GM12878 (cell line): ENCODE measurements around the gene FNTB.

ENCODE experiments used
- CREB1 ChIP-seq: IDR thresholded peaks from 2 replicates; pipeline ENCODE4 v1.6.1; 2012; ENCODE audit warnings: low read depth, mild to moderate bottlenecking, inconsistent platforms
- EGR1 ChIP-seq, 2 experiments: IDR thresholded peaks; 1 replicate in 1 of 2; 2 replicates in 1 of 2; pipeline ENCODE4 v1.6.1; 2011 to 2012; ENCODE audit warnings: low read depth in 2 of 2, low read length in 2 of 2, borderline replicate concordance in 1 of 2, mild to moderate bottlenecking in 1 of 2, moderate library complexity in 1 of 2
- EP300 ChIP-seq, 2 experiments: fragments of 150-350 bp in 1 of 2; IDR thresholded peaks; 2 replicates each; pipeline ENCODE4 v1.6.1; 2011 to 2012; ENCODE audit warnings: low read depth in 2 of 2, low read length in 2 of 2, borderline replicate concordance in 1 of 2, improper control_type of control experiment in 1 of 2, inconsistent platforms in 1 of 2; ENCODE audit not compliant: control insufficient read depth in 1 of 2
- FOXM1 ChIP-seq: IDR thresholded peaks from 2 replicates; pipeline ENCODE4 v1.6.1; 2012; ENCODE audit warnings: low read depth, mild to moderate bottlenecking, inconsistent platforms, low read length, moderate library complexity
- KAT2A ChIP-seq: conservative IDR thresholded peaks from 2 replicates; pipeline ENCODE4 v1.6.1; 2011; ENCODE audit warnings: low read depth, low read length; ENCODE audit not compliant: control insufficient read depth
- MEF2B ChIP-seq: fragments of 450-650 bp; IDR thresholded peaks from 2 replicates; pipeline ENCODE4 v1.6.1; 2018; ENCODE audit warnings: mild to moderate bottlenecking, moderate library complexity; ENCODE audit not compliant: partially characterized antibody, poor library complexity, severe bottlenecking
- MYC ChIP-seq: IDR thresholded peaks from 2 replicates; pipeline ENCODE4 v1.6.1; 2011; ENCODE audit warnings: mild to moderate bottlenecking, low read length, moderate library complexity, inconsistent platforms; ENCODE audit not compliant: insufficient read depth, insufficient replicate concordance, insufficient read length, severe bottlenecking
- PAX8 ChIP-seq: fragments of 450-650 bp; IDR thresholded peaks from 2 replicates; pipeline ENCODE4 v1.6.1; 2017; ENCODE audit warnings: mild to moderate bottlenecking, moderate library complexity
- POLR2A ChIP-seq: IDR thresholded peaks from 2 replicates; pipeline ENCODE4 v1.6.1; 2011; ENCODE audit warnings: low read depth, mild to moderate bottlenecking, low read length
- SP1 ChIP-seq: IDR thresholded peaks from one replicate; pipeline ENCODE4 v1.6.1; 2011; ENCODE audit warnings: low read depth, low read length
- TAF1 ChIP-seq: IDR thresholded peaks from 2 replicates; pipeline ENCODE4 v1.6.1; 2011; ENCODE audit warnings: mild to moderate bottlenecking, low read depth, low read length, borderline replicate concordance
- TARDBP ChIP-seq: IDR thresholded peaks from 2 replicates; pipeline ENCODE4 v1.6.1; 2016; ENCODE audit warnings: borderline replicate concordance
- TF ChIP-seq, protein P1 (sequence below), 3 experiments: IDR thresholded peaks in 2 of 3; conservative IDR thresholded peaks in 1 of 3; 2 replicates each; pipeline ENCODE4 v1.5.1; 2011; ENCODE audit warnings: low read depth in 3 of 3, low read length in 3 of 3, mild to moderate bottlenecking in 3 of 3, control low read depth in 2 of 3, moderate library complexity in 2 of 3, inconsistent platforms in 1 of 3, mixed read lengths in 1 of 3; ENCODE audit not compliant: control insufficient read depth in 2 of 3, insufficient read depth in 1 of 3; ENCODE audit errors: extremely low read depth in 1 of 3

DNA sequence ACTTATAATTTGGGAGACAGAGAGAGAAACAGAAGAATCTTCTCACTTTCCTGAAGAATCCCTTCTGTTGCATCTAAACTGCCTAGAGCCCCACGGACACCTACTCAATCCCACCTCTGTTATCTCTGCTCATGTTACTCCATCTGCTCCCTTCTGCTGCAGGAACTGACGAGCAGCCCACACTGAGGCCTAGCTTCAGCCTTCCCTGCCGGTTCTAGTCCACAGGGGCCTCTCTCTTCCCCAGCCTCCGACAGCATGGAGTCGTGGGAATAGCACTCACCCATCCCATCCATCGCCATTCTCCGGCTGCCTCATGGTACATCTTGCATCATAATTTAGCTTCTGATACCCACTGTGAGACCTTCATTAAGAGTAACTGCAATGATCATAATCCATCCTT lies 18.5 kb upstream of the FNTB start:
- no peak for TF ChIP-seq EGR1 (IDR thresholded peaks at IDR 0.05; ENCODE audit: borderline replicate concordance in 1 of 2, low read depth in 2 of 2, low read length in 2 of 2)
- TF ChIP-seq KAT2A = no peak
- TF ChIP-seq, protein P1, sequence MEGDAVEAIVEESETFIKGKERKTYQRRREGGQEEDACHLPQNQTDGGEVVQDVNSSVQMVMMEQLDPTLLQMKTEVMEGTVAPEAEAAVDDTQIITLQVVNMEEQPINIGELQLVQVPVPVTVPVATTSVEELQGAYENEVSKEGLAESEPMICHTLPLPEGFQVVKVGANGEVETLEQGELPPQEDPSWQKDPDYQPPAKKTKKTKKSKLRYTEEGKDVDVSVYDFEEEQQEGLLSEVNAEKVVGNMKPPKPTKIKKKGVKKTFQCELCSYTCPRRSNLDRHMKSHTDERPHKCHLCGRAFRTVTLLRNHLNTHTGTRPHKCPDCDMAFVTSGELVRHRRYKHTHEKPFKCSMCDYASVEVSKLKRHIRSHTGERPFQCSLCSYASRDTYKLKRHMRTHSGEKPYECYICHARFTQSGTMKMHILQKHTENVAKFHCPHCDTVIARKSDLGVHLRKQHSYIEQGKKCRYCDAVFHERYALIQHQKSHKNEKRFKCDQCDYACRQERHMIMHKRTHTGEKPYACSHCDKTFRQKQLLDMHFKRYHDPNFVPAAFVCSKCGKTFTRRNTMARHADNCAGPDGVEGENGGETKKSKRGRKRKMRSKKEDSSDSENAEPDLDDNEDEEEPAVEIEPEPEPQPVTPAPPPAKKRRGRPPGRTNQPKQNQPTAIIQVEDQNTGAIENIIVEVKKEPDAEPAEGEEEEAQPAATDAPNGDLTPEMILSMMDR (IDR thresholded peaks at IDR 0.05 in 2 of 3, conservative IDR thresholded peaks at IDR 0.05 in 1 of 3; ENCODE audit: control insufficient read depth in 2 of 3, extremely low read depth in 1 of 3, insufficient read depth in 1 of 3, low read depth in 3 of 3, low read length in 3 of 3) = no peak
- TF ChIP-seq TARDBP = no peak
- no peak for TF ChIP-seq MYC
- no peak for TF ChIP-seq CREB1
- no peak for TF ChIP-seq PAX8
- TF ChIP-seq POLR2A = no peak
- TF ChIP-seq EP300 (IDR thresholded peaks at IDR 0.05; ENCODE audit: borderline replicate concordance in 1 of 2, control insufficient read depth in 1 of 2, low read depth in 2 of 2, low read length in 2 of 2) = no peak
- no peak for TF ChIP-seq TAF1
- TF ChIP-seq SP1 = no peak
- no peak for TF ChIP-seq FOXM1
- no peak for TF ChIP-seq MEF2B
